ENCODE measurements around the gene LINS1.

GRCh38 chr15:100601163-100601562 is 821 bp downstream of the LINS1 start:
- TF ChIP-seq POLR2AphosphoS5 (IDR thresholded peaks at IDR 0.05; ENCODE audit: low read depth) (no peak), CTCF (conservative IDR thresholded peaks at IDR 0.05; ENCODE audit: low read depth in 2 of 2) (no peak), EZH2phosphoT487 (IDR thresholded peaks at IDR 0.05; ENCODE audit: unreplicated experiment) (no peak), REST (IDR thresholded peaks at IDR 0.05; ENCODE audit: unreplicated experiment) (no peak), JUNB (IDR thresholded peaks at IDR 0.05; ENCODE audit: unreplicated experiment) (no peak), NANOG (IDR thresholded peaks at IDR 0.05; ENCODE audit: borderline replicate concordance) (no peak), EZH2 (IDR thresholded peaks at IDR 0.05; ENCODE audit: low read depth, unreplicated experiment) (no peak), ZNF331 (CRISPR knock-in tag; IDR thresholded peaks at IDR 0.05; ENCODE audit: low read depth) (no peak)
- TF ChIP-seq, protein P1, sequence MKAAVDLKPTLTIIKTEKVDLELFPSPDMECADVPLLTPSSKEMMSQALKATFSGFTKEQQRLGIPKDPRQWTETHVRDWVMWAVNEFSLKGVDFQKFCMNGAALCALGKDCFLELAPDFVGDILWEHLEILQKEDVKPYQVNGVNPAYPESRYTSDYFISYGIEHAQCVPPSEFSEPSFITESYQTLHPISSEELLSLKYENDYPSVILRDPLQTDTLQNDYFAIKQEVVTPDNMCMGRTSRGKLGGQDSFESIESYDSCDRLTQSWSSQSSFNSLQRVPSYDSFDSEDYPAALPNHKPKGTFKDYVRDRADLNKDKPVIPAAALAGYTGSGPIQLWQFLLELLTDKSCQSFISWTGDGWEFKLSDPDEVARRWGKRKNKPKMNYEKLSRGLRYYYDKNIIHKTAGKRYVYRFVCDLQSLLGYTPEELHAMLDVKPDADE (IDR thresholded peaks at IDR 0.05), result no peak
